K562 (cell line): ENCODE data around the gene OGDH. TPM values are rescaled to one million over a fixed set of nuclear protein-coding genes. Genes with fewer than 3 reads are reported as not detected.

Experiments used
- C11orf30 ChIP-seq: fragments of 450-650 bp; IDR thresholded peaks from 2 replicates; pipeline ENCODE4 v1.6.1; 2016; ENCODE audit warnings: low read depth, mild to moderate bottlenecking
- COPS2 ChIP-seq: fragments of 450-650 bp; conservative IDR thresholded peaks from 2 replicates; pipeline ENCODE4 v1.6.1; 2016; ENCODE audit warnings: mild to moderate bottlenecking, moderate library complexity
- CREB1 ChIP-seq, 2 experiments: sonication (generic) in 1 of 2; formaldehyde crosslinking in 1 of 2; IDR thresholded peaks; 2 replicates each; pipeline versions ENCODE4 v1.6.1 to v1.8.0; 2012 to 2022; ENCODE audit warnings: inconsistent platforms in 1 of 2, mild to moderate bottlenecking in 1 of 2, missing genetic modification reagents in 1 of 2, moderate library complexity in 1 of 2
- CXXC5 ChIP-seq: fragments of 250-450 bp; sonication (Bioruptor Pico); IDR thresholded peaks from 2 replicates; pipeline ENCODE4 v1.8.0; 2022; ENCODE audit warnings: inconsistent platforms, mild to moderate bottlenecking, moderate library complexity
- DACH1 ChIP-seq: fragments of 450-650 bp; IDR thresholded peaks from 2 replicates; pipeline ENCODE4 v1.6.1; 2018; ENCODE audit not compliant: partially characterized antibody
- FOSL1 ChIP-seq: fragments of 200-800 bp; sonication (Bioruptor generic); conservative IDR thresholded peaks from 2 replicates; pipeline ENCODE4 v1.6.1; 2016; ENCODE audit warnings: missing genetic modification characterization, missing compliant biosample characterization
- HNRNPH1 ChIP-seq: fragments of 200-400 bp; formaldehyde crosslinking; optimal IDR thresholded peaks from 2 replicates; pipeline ENCODE3; 2017; ENCODE audit warnings: low read depth, mild to moderate bottlenecking, low read length, moderate library complexity
- NR3C1 ChIP-seq: sonication (generic); formaldehyde crosslinking; IDR thresholded peaks from 2 replicates; pipeline ENCODE4 v1.8.1; 2022; ENCODE audit warnings: missing genetic modification reagents
- TEAD4 ChIP-seq, 2 experiments: sonication (generic) in 1 of 2; formaldehyde crosslinking in 1 of 2; IDR thresholded peaks; 2 replicates each; pipeline versions ENCODE4 v1.6.1 to v1.8.0; 2012 to 2022; ENCODE audit warnings: borderline replicate concordance in 1 of 2, inconsistent platforms in 1 of 2, low read length in 1 of 2, mild to moderate bottlenecking in 1 of 2, missing genetic modification reagents in 1 of 2
- YY1 ChIP-seq, 3 experiments: IDR thresholded peaks; 2 replicates each; pipeline ENCODE4 v1.6.1; 2011; ENCODE audit warnings: low read length in 2 of 3, mild to moderate bottlenecking in 2 of 3, moderate library complexity in 2 of 3, borderline replicate concordance in 1 of 3, control low read depth in 1 of 3, low read depth in 1 of 3; ENCODE audit not compliant: insufficient read depth in 3 of 3, insufficient replicate concordance in 2 of 3, control insufficient read depth in 1 of 3, insufficient read length in 1 of 3; ENCODE audit errors: extremely low read depth in 1 of 3
- ZBTB8A ChIP-seq: fragments of 450-650 bp; IDR thresholded peaks from 2 replicates; pipeline ENCODE4 v1.6.1; 2018; ENCODE audit warnings: mild to moderate bottlenecking, moderate library complexity; ENCODE audit not compliant: partially characterized antibody
- ZFX ChIP-seq: sonication (generic); formaldehyde crosslinking; IDR thresholded peaks from 2 replicates; pipeline ENCODE4 v1.8.0; 2022; ENCODE audit warnings: mild to moderate bottlenecking, missing genetic modification reagents, moderate library complexity
- ZNF143 ChIP-seq: sonication (generic); formaldehyde crosslinking; IDR thresholded peaks from 2 replicates; pipeline ENCODE4 v1.9.0; 2022; ENCODE audit warnings: mild to moderate bottlenecking, missing genetic modification reagents
- ZNF507 ChIP-seq: conservative IDR thresholded peaks from 2 replicates; pipeline ENCODE4 v1.6.1; 2017; ENCODE audit warnings: missing genetic modification characterization, missing compliant biosample characterization
- ZNF696 ChIP-seq: fragments of 250-450 bp; sonication (Bioruptor Pico); conservative IDR thresholded peaks from 2 replicates; pipeline ENCODE4 v1.4.0; 2020; ENCODE audit warnings: mild to moderate bottlenecking, moderate library complexity
- ZNF764 ChIP-seq: fragments of 250-450 bp; sonication (Bioruptor Pico); IDR thresholded peaks from 2 replicates; pipeline ENCODE4 v1.4.0; 2020; ENCODE audit warnings: low read depth, mild to moderate bottlenecking, moderate library complexity
- ZNF830 ChIP-seq: fragments of 250-450 bp; sonication (Bioruptor Pico); IDR thresholded peaks from 2 replicates; pipeline ENCODE4 v1.5.0; 2021; ENCODE audit warnings: mild to moderate bottlenecking
- polyA plus RNA-seq, 8 experiments: library from polyadenylated mRNA; depleted of rRNA in 4 of 8; stranded (reverse) in 5 of 8; unstranded in 3 of 8; fragments of >200 nt; fragmentation: Nextera tagmentation in 2 of 8; fragmentation: Illumina TruSeq in 1 of 8; extraction: Ambion mirVana in 2 of 8; extraction: Trizol in 1 of 8; gene quantifications; 2 replicates each; pipeline versions ENCODE4 v1.2.1 to v1.2.3, GENCODE V29; 2011 to 2014; ENCODE audit warnings: inconsistent platforms in 1 of 8, missing spikeins in 1 of 8
- total RNA-seq, 7 experiments: library from RNA; depleted of rRNA in 6 of 7; stranded (reverse); fragments of >200 nt in 6 of 7; fragmentation: Illumina TruSeq in 2 of 7; extraction: Trizol in 2 of 7; gene quantifications; 2 replicates each; pipeline versions ENCODE4 v1.2.1 to v1.2.3, GENCODE V29; 2011 to 2021; ENCODE audit warnings: low replicate concordance in 1 of 7
- TF ChIP-seq, protein P1 (sequence below), 2 experiments: fragments of 450-650 bp; conservative IDR thresholded peaks; 2 replicates each; pipeline ENCODE4 v1.6.1; 2017; ENCODE audit warnings: mild to moderate bottlenecking in 2 of 2, moderate library complexity in 2 of 2
- TF ChIP-seq, protein P2 (sequence below): fragments of 250-450 bp; sonication (Bioruptor Pico); IDR thresholded peaks from 2 replicates; pipeline ENCODE4 v1.5.1; 2021; ENCODE audit warnings: mild to moderate bottlenecking
- TF ChIP-seq, protein P3 (sequence below), 2 experiments: fragments of 450-650 bp; IDR thresholded peaks; 2 replicates each; pipeline ENCODE4 v1.6.1; 2016
- TF ChIP-seq, protein P4 (sequence below): fragments of 450-650 bp; IDR thresholded peaks from one replicate; pipeline ENCODE4 v1.6.1; 2018; ENCODE audit warnings: mild to moderate bottlenecking, moderate library complexity; ENCODE audit not compliant: partially characterized antibody

The OGDH gene
- total and polyA plus RNA-seq, 9 of the 15 experiments (the other 6 are each of a cell fraction or from before 2014, with no cell fraction given) = 3.1 to 80.3 (median 23.5) TPM

DNA sequence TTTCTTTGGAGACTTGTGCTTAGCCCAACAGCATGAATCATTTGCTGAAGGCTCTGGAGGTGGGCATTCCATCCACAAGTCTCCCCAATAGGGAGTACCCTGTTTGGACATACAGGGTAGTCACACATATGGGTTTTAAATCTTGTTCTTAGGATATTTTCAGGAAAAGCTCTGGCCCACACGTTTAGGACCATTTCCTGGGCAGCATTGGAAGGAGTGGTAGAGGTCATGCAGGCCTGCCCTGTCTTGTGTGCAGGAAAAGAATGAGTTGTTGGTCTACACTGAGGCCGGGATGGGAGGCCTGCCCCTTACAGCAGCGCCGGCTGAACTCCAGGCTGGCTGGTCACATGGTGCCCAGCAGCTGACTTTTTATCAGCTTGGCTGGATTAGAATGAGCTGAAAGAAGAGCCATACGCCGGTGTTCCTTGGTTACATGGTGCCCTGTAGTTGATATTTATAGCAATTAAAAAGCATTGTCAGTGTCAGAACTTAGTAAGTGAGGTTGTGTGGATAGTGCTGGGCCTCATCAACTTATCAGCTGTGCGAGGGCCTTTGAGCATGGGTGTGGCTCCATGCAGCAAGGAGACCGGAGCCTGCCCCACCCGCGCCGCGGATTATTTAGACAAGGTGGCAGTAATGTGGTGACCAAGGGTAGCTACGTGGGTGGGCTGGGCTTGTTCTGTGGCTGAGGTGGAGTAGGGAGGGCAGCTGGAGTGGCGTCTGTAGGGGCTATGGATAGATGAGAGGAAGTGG is 28.6 kb downstream of the OGDH start (continued):
- no peak for TF ChIP-seq ZNF507 (tag)
- TF ChIP-seq, protein P1, sequence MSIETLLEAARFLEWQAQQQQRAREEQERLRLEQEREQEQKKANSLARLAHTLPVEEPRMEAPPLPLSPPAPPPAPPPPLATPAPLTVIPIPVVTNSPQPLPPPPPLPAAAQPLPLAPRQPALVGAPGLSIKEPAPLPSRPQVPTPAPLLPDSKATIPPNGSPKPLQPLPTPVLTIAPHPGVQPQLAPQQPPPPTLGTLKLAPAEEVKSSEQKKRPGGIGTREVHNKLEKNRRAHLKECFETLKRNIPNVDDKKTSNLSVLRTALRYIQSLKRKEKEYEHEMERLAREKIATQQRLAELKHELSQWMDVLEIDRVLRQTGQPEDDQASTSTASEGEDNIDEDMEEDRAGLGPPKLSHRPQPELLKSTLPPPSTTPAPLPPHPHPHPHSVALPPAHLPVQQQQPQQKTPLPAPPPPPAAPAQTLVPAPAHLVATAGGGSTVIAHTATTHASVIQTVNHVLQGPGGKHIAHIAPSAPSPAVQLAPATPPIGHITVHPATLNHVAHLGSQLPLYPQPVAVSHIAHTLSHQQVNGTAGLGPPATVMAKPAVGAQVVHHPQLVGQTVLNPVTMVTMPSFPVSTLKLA (conservative IDR thresholded peaks at IDR 0.05) = peak; percentile 19 to 62; a peak in 3 of 4 replicates
- TF ChIP-seq ZNF830 (CRISPR knock-in tag) = no peak
- TF ChIP-seq CREB1 (IDR thresholded peaks at IDR 0.05) = no peak
- no peak for TF ChIP-seq CREB1 (CRISPR knock-in tag; IDR thresholded peaks at IDR 0.05)
- TF ChIP-seq FOSL1 (tag) = no peak
- no peak; the same call in 1 of the 2 replicates for TF ChIP-seq ZFX (CRISPR knock-in tag)
- no peak for TF ChIP-seq ZBTB8A
- TF ChIP-seq CXXC5 (CRISPR knock-in tag) = peak; percentile 19; the same call in 1 of the 2 replicates
- no peak for TF ChIP-seq HNRNPH1
- TF ChIP-seq YY1 (IDR thresholded peaks at IDR 0.05; ENCODE audit: borderline replicate concordance in 1 of 3, control insufficient read depth in 1 of 3, extremely low read depth in 1 of 3, insufficient read depth in 3 of 3, insufficient read length in 1 of 3, insufficient replicate concordance in 2 of 3, low read depth in 1 of 3, low read length in 2 of 3) = no peak
- no peak for TF ChIP-seq NR3C1 (CRISPR knock-in tag)
- TF ChIP-seq ZNF143 (CRISPR knock-in tag) = no peak
- TF ChIP-seq C11orf30 = no peak
- TF ChIP-seq, protein P2, sequence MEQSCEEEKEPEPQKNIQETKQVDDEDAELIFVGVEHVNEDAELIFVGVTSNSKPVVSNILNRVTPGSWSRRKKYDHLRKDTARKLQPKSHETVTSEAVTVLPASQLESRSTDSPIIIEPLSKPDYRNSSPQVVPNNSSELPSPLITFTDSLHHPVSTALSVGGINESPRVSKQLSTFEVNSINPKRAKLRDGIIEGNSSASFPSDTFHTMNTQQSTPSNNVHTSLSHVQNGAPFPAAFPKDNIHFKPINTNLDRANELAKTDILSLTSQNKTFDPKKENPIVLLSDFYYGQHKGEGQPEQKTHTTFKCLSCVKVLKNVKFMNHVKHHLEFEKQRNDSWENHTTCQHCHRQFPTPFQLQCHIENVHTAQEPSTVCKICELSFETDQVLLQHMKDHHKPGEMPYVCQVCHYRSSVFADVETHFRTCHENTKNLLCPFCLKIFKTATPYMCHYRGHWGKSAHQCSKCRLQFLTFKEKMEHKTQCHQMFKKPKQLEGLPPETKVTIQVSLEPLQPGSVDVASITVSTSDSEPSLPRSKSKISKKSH (CRISPR knock-in tag) = no peak
- no peak for TF ChIP-seq ZNF696
- no peak for TF ChIP-seq ZNF764 (CRISPR knock-in tag)
- TF ChIP-seq, protein P3, sequence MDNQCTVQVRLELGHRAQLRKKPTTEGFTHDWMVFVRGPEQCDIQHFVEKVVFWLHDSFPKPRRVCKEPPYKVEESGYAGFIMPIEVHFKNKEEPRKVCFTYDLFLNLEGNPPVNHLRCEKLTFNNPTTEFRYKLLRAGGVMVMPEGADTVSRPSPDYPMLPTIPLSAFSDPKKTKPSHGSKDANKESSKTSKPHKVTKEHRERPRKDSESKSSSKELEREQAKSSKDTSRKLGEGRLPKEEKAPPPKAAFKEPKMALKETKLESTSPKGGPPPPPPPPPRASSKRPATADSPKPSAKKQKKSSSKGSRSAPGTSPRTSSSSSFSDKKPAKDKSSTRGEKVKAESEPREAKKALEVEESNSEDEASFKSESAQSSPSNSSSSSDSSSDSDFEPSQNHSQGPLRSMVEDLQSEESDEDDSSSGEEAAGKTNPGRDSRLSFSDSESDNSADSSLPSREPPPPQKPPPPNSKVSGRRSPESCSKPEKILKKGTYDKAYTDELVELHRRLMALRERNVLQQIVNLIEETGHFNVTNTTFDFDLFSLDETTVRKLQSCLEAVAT (IDR thresholded peaks at IDR 0.05) = no peak
- peak; percentile 83 for TF ChIP-seq DACH1
- no peak for TF ChIP-seq COPS2
- TF ChIP-seq TEAD4 (IDR thresholded peaks at IDR 0.05; ENCODE audit: low read length) = no peak
- TF ChIP-seq TEAD4 (CRISPR knock-in tag; IDR thresholded peaks at IDR 0.05; ENCODE audit: borderline replicate concordance) = no peak
- TF ChIP-seq, protein P4, sequence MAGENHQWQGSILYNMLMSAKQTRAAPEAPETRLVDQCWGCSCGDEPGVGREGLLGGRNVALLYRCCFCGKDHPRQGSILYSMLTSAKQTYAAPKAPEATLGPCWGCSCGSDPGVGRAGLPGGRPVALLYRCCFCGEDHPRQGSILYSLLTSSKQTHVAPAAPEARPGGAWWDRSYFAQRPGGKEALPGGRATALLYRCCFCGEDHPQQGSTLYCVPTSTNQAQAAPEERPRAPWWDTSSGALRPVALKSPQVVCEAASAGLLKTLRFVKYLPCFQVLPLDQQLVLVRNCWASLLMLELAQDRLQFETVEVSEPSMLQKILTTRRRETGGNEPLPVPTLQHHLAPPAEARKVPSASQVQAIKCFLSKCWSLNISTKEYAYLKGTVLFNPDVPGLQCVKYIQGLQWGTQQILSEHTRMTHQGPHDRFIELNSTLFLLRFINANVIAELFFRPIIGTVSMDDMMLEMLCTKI = no peak
